Stimulated activated CD4-positive, alpha-beta T cell treated with anti-CD3 and anti-CD28 coated beads, Interleukin-1b, Interleukin-23, amount 100 ng/mL, for 24 hours (primary cell): ENCODE results near the gene TPRN.

ENCODE experiments used
- DNase-seq, 4 experiments: peaks; one replicate each; pipeline ENCODE4 v3.0.0-alpha.2; 2020; ENCODE audit warnings: low read depth in 4 of 4, low spot score in 1 of 4

TPRN gene

GRCh38 chr9:137146527-137146918 is 54.0 kb downstream of the TPRN start:
- no peak for DNase-seq

- no peak for DNase-seq
Observed at GRCh38 chr9:137145731-137146526, 54.6 kb downstream of the TPRN start.

GRCh38 chr9:137143459-137143858 is 57.1 kb downstream of the TPRN start:
- no peak for DNase-seq

GRCh38 chr9:137141976-137142936 is 58.3 kb downstream of the TPRN start:
- DNase-seq: no peak
